Dendritic cell treated with granulocyte-macrophage colony-stimulating factor and Interleukin-4, amounts not matched to agents 40 ng/mL and 50 ng/mL, for 4 days (primary cell): ENCODE results near the gene METTL9.
"Not testable (repeated sequence)": the region's sequence is repeated elsewhere in the genome, so short reads cannot be mapped to it uniquely, and the experiment has no call there.

Experiments
- H3K27ac Mint-ChIP-seq: one replicate; pipeline ENCODE4 v1.8.0; 2022; ENCODE audit warnings: mild to moderate bottlenecking, mixed read lengths
- H3K27me3 Mint-ChIP-seq: one replicate; pipeline ENCODE4 v1.8.0; 2022; ENCODE audit warnings: mild to moderate bottlenecking, mixed read lengths
- H3K36me3 Mint-ChIP-seq: one replicate; pipeline ENCODE4 v1.8.0; 2022; ENCODE audit warnings: low read depth, mixed read lengths
- H3K4me1 Mint-ChIP-seq: one replicate; pipeline ENCODE4 v1.8.0; 2022; ENCODE audit warnings: low read depth, mixed read lengths
- H3K4me3 Mint-ChIP-seq: one replicate; pipeline ENCODE4 v1.8.0; 2022; ENCODE audit warnings: mild to moderate bottlenecking, moderate library complexity, mixed read lengths
- H3K9me3 Mint-ChIP-seq: one replicate; pipeline ENCODE4 v1.8.0; 2022; ENCODE audit warnings: mixed read lengths
- intact Hi-C: fragments of 100-400 bp; cut with micrococcal nuclease; formaldehyde crosslinking; loops from one replicate; pipeline ENCODE4 v1.15.0; 2022

The METTL9 gene

GRCh38 chr16:21626659-21627277 is 27.4 kb downstream of the METTL9 start:
- intact Hi-C loops: no loop called here

DNA sequence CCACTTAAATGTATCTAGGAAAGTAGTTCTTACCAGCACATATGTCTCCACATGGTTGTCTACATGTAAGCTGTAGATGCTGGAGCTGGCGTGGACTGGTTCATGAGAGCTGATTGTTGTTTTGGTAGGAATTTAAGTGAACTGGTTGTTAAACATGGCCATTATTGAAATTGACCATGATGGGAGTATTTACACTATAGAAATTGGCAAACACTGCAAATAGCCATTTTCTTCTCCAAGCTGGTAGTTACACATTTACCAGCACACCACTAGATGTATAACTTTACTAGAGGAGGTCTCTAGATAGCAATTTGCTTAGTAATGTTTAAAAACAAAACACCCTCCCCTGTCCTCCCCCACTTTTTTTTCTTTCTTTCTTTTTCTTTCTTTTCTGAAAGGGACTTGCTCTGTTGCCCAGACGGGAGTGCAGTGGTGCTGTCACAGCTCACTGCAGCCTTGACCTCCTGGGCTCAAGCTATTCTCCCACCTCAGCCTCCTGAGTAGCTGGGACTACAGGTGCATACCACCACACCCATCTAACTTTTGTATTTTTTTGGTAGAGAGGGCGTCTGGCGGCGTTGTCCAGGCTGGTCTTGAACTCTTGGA is 28.8 kb downstream of the METTL9 start:
- Mint-ChIP-seq H3K4me3 (no peak overlapping the region), H3K36me3 (peaks cover 79% of the 10 kb centered on the region), H3K27me3 (no peaks in the 10 kb centered on the region), H3K4me1 (peaks cover 41% of the 10 kb centered on the region), H3K9me3 (no peaks in the 10 kb centered on the region), H3K27ac (no peak overlapping the region)
- intact Hi-C loops: no loop called here

More at GRCh38 chr16:21626659-21627277, 27.4 kb downstream of the METTL9 start:
- Mint-ChIP-seq H3K27ac (peak overlapping the region; percentile 82), H3K4me3 (no peak overlapping the region), H3K27me3 (no peaks in the 10 kb centered on the region), H3K4me1 (peaks cover 33% of the 10 kb centered on the region), H3K9me3 (no peaks in the 10 kb centered on the region), H3K36me3 (peaks cover 76% of the 10 kb centered on the region)

DNA sequence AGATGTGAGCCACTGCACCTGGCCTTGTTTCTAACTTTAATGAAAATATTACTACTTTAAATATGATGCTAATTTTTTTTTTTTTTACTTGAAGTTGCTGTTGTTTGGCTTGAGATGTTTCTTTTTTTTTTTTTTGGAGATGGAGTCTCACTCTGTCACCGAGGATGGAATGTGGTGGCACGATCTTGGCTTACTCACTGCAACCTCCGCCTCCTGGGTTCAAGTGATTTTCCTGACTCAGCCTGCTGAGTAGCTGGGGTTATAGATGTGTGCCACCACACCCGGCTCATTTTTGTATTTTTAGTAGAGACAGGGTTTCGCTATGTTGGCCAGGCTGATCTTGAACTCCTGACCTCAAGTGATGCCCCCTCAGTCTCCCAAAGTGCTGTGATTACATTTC is 29.4 kb downstream of the METTL9 start:
- H3K27ac Mint-ChIP-seq: no peak overlapping the region
- H3K4me3 Mint-ChIP-seq: no peak overlapping the region
- H3K4me1 Mint-ChIP-seq: peaks cover 41% of the 10 kb centered on the region
- H3K9me3 Mint-ChIP-seq: no peaks in the 10 kb centered on the region
- intact Hi-C loops: no loop called here
- peaks cover 79% of the 10 kb centered on the region for H3K36me3 Mint-ChIP-seq
- H3K27me3 Mint-ChIP-seq: no peaks in the 10 kb centered on the region

- H3K27me3 Mint-ChIP-seq, H3K27ac Mint-ChIP-seq, H3K9me3 Mint-ChIP-seq, intact Hi-C loops, H3K4me3 Mint-ChIP-seq: not testable (repeated sequence)
- H3K4me1 Mint-ChIP-seq: peaks cover 41% of the 10 kb centered on the region
- peaks cover 79% of the 10 kb centered on the region for H3K36me3 Mint-ChIP-seq
These were observed 30.5 kb downstream of the METTL9 start for GRCh38 chr16:21629616-21630539.

DNA sequence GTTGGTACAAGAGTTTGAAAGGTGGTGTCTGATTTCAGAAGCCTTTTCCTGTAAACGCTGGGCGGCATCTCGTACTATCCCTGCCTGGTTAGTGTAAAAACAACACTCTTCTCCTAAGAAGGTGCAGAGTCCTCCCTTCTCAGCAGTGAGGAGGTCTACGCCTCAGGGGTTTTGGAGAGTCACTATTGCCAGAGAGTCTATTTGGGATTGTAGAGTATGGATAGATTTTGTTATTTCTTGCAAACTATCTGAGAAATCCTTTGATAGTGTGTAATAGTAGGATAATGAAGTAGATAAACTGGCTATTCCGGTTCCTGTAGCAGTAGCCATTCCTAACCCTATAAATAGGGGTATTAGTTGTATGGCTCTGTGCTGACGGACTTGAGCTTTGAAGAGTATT is 31.5 kb downstream of the METTL9 start:
- H3K4me3 Mint-ChIP-seq, H3K9me3 Mint-ChIP-seq, H3K27me3 Mint-ChIP-seq, H3K27ac Mint-ChIP-seq, intact Hi-C loops: not testable (repeated sequence)
- Mint-ChIP-seq H3K36me3 (peaks cover 79% of the 10 kb centered on the region), H3K4me1 (peaks cover 50% of the 10 kb centered on the region)

DNA sequence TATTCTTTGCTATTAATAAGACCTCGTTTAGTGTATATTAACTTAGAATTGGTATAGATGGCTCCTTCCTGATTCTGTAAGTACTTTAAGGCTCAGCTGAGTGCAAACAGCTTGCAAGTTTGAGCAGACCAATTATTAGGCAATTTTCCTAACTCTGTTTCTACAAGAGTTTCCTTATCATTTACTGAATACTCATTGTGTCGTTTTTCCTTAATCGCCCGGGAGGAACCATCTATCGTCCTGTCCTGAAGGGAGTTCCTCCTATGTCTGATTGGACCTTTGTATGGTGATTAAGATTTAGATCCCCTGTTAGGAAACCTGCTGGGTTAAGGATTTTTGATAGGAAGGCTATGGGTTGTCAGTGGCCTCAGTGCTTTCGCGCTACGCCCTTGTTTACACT is 32.0 kb downstream of the METTL9 start:
- H3K4me1 Mint-ChIP-seq: peaks cover 50% of the 10 kb centered on the region
- H3K36me3 Mint-ChIP-seq: peaks cover 79% of the 10 kb centered on the region
- H3K9me3 Mint-ChIP-seq, H3K4me3 Mint-ChIP-seq, intact Hi-C loops, H3K27me3 Mint-ChIP-seq: not testable (repeated sequence)
- H3K27ac Mint-ChIP-seq: peak overlapping the region; percentile 63

- Mint-ChIP-seq H3K4me1 (peaks cover 45% of the 10 kb centered on the region), H3K36me3 (peaks cover 79% of the 10 kb centered on the region), H3K27ac (peak overlapping the region; percentile 63), H3K4me3 (peak overlapping the region; percentile 18)
- H3K27me3 Mint-ChIP-seq, H3K9me3 Mint-ChIP-seq, intact Hi-C loops: not testable (repeated sequence)
These were observed 32.7 kb downstream of the METTL9 start for GRCh38 chr16:21631951-21632575.

DNA sequence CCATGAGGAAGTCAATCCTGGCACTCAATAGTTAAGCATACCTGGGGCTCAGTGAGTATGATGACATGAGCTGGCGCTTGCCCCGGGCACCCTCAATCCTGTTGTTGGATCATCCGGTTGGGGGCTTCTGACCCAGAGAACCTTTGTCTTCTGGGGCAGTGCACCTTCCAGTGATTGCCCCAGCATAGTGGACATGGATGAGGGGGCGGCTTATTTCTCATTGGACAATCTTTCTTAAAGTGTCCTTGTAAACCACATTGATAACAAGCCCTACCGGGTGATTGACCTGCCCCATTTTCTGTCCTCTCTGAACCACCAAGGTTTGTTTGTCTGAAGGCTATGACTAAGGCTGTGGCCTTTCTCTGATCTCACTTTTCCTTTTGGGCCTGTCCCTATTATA is 34.8 kb downstream of the METTL9 start:
- intact Hi-C loops: no loop called here
- Mint-ChIP-seq H3K27ac (no peak overlapping the region), H3K4me1 (peaks cover 55% of the 10 kb centered on the region)

DNA sequence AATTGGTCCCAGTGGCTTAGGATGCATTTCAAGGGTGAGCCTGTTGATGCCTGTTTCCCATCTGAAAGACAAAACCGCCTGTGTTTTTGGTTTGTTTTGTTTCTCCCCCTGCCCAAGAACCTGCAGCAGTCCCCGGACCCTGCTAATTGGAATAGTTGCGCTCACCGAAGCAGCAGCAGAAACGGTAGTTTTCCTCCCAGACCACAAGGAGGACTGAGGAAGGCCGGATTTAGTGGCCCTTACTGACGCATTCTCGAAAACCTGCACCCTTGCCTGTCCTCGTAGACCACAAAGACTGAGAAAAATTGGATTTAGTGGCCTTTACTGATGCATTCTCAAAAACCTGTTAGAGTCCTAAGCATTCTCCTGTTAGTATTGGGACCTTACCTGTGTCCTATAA is 36.3 kb downstream of the METTL9 start:
- intact Hi-C loops, H3K27ac Mint-ChIP-seq, H3K4me3 Mint-ChIP-seq, H3K9me3 Mint-ChIP-seq, H3K27me3 Mint-ChIP-seq: not testable (repeated sequence)
- Mint-ChIP-seq H3K36me3 (peaks cover 59% of the 10 kb centered on the region), H3K4me1 (peaks cover 48% of the 10 kb centered on the region)

More for the DNA sequence above, 34.8 kb downstream of the METTL9 start:
- H3K36me3 Mint-ChIP-seq: peaks cover 72% of the 10 kb centered on the region
- H3K4me3 Mint-ChIP-seq: no peak overlapping the region
- H3K9me3 Mint-ChIP-seq: no peaks in the 10 kb centered on the region
- H3K27me3 Mint-ChIP-seq: no peaks in the 10 kb centered on the region

DNA sequence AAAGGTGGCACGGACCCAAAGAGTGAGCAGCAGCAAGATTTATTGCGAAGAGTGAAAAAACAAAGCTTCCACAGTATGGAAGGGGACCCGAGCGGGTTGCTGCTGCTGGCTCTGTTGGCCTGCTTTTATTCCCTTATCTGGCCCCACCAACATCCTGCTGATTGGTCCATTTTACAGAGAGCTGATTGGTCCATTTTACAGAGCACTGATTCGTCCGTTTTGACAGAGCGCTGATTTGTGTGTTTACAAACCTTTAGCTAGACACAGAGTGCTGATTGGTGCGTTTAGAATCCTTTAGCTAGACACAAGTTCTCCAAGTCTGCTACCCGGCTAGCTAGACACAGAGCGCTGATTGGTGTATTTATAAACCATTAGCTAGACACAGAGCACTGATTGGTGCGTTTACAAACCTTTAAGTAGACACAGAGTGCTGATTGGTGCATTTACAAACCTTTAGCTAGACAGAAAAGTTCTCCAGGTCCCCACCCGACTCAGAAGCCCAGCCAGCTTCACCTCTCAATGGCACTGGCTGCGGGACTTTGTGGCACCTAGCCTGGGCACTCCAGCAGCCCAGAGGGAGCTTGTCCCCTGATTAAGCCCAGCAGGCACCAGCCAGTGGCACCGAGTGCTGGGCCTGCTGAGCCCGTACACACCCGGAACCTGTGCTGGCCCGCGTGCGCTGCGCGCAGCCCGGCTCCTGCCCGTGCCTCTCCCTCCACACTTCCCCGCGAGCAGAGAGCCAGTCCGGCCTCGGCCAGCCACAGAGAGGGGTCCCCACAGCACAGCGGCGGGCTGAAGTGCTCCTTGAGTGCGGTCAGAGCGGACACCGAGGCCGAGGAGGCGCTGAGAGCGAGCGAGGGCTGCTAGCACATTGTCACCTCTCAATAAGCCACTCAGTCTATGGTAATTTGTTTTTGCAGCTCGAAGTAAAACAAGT is 37.9 kb downstream of the METTL9 start:
- Mint-ChIP-seq H3K27ac (no peak overlapping the region), H3K4me3 (no peak overlapping the region), H3K4me1 (peaks cover 32% of the 10 kb centered on the region)

GRCh38 chr16:21638573-21638975 is 39.2 kb downstream of the METTL9 start:
- H3K27ac Mint-ChIP-seq: no peak overlapping the region
- H3K36me3 Mint-ChIP-seq: peaks cover 80% of the 10 kb centered on the region
- no peaks in the 10 kb centered on the region for H3K9me3 Mint-ChIP-seq
- no peaks in the 10 kb centered on the region for H3K27me3 Mint-ChIP-seq
- intact Hi-C loops: no loop called here
- no peak overlapping the region for H3K4me3 Mint-ChIP-seq
- H3K4me1 Mint-ChIP-seq: peaks cover 29% of the 10 kb centered on the region

More for the DNA sequence above, 37.9 kb downstream of the METTL9 start:
- Mint-ChIP-seq H3K36me3 (peaks cover 73% of the 10 kb centered on the region), H3K9me3 (no peaks in the 10 kb centered on the region), H3K27me3 (no peaks in the 10 kb centered on the region)
- intact Hi-C loops: no loop called here

DNA sequence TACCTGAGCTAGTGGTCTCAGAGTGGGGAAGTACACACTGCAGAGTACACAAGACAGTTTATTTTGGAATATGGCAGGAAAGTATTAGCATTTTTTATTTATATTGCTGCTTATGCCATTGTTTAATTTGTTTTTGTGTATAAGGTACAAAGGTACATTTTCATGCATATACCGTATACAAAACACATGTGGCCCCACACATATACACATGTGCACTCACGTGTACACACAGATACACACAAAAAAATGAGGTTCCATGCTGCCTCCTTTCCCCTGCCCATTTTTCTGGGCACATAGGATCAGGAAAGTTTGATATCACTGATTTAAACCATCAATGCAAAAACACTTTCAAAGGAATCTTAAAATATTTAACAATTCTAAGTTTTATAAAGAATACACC is 40.1 kb downstream of the METTL9 start:
- H3K4me3 Mint-ChIP-seq: no peak overlapping the region
- no peak overlapping the region for H3K27ac Mint-ChIP-seq
- no peaks in the 10 kb centered on the region for H3K9me3 Mint-ChIP-seq
- H3K27me3 Mint-ChIP-seq: no peaks in the 10 kb centered on the region
- H3K36me3 Mint-ChIP-seq: peaks cover 80% of the 10 kb centered on the region
- intact Hi-C loops: no loop called here
- H3K4me1 Mint-ChIP-seq: peaks cover 38% of the 10 kb centered on the region

- peaks cover 75% of the 10 kb centered on the region for H3K36me3 Mint-ChIP-seq
These were observed 42.5 kb downstream of the METTL9 start for GRCh38 chr16:21641916-21642315.

More at GRCh38 chr16:21641916-21642315, 42.5 kb downstream of the METTL9 start:
- no peaks in the 10 kb centered on the region for H3K9me3 Mint-ChIP-seq
- H3K27ac Mint-ChIP-seq: no peak overlapping the region
- H3K4me1 Mint-ChIP-seq: peaks cover 46% of the 10 kb centered on the region
- intact Hi-C loops: loop anchor here (5.0 kb wide), 1 partner anchor 35 kb away; no protein-coding TSS in a partner anchor
- no peak overlapping the region for H3K4me3 Mint-ChIP-seq
- H3K27me3 Mint-ChIP-seq: no peaks in the 10 kb centered on the region
